ENCODE results near the gene STAP2.

The STAP2 gene

DNA sequence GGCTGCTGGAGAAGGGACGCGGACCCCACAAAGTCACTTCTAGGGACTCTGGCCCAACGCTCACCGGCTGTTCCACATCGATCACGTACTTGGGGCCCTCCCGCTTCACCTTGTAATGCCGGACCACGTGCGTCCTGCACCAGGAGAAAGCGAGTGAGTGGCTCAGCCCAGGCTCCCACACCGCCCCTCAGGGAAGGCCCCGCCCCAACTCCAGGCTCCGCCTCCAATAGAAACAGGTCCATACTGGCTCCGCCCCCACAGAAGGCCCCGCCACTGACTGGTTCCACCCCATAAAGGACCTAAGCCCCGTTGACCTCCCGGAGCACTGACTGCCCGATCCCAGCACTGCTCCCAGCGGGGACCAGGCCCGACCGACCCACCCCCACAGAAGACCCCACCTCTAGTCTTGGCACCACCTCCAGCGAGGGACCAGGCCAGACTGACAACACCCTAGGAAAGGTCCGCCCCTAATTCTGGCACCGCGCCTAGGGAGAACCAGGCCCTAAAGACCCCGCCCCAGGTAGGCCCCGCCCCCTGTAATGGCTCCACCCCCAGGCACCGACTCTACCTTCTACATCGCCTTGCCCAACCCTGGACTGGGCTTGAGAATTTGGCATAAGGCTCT, 11.3 kb downstream of the STAP2 start:
- DNase-seq (ENCODE audit: low spot score): no peak

DNA sequence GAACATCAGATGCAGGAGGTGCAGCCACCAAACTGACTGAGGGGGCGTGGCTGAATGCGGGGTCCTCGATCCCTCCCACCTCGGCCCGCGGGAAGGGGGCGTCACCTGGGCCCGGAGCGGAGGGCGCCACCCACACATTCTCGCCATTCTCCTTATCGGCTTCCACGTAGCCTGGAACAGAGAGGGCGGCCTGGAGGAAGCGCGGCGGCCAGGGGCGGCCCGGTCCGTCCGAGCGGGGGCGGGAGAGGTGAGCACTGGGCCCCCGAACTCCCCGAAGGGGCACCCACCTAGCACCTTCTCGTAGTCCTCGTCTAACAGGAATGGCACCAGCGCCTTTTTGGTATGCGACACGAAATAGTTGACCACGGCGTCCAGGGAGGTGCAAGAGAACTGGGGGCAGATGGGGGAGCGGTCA, 11.8 kb downstream of the STAP2 start:
- no peak for DNase-seq (ENCODE audit: low spot score)

DNA sequence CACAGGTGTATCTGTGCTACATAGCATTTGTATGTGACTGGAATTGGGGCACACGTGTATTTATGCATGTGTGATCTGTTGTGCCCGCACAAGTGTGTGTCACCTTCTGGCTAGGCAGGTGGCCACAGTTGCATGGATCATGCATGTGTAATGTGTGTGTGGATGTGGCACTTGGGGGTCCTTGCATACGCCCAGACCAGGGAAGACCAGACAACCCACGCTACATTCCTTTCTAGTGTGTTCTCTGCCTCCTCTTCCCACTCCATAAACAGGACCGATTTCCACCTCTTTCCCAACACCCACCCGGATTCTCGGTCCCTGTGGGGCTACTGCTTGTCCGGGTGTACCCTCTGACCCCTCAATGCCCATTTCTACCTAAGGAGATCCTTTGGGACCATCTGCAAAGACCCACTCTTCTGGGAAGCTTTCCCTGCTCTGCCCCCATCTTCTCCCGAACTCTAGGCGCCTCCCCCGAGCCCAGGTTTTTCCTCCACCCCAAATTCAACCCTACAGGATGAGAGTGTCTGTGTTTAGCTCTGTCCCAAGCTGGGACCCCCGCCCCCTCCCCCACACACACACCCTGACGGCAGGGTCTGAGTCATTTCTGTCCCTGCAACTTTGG, 12.3 kb downstream of the STAP2 start:
- DNase-seq (ENCODE audit: low spot score): no peak

GRCh38 chr19:4324228-4324627, 14.4 kb downstream of the STAP2 start:
- DNase-seq (ENCODE audit: low spot score): no peak

GRCh38 chr19:4323692-4324091, 14.9 kb downstream of the STAP2 start:
- no peak for DNase-seq (ENCODE audit: low spot score)

DNA sequence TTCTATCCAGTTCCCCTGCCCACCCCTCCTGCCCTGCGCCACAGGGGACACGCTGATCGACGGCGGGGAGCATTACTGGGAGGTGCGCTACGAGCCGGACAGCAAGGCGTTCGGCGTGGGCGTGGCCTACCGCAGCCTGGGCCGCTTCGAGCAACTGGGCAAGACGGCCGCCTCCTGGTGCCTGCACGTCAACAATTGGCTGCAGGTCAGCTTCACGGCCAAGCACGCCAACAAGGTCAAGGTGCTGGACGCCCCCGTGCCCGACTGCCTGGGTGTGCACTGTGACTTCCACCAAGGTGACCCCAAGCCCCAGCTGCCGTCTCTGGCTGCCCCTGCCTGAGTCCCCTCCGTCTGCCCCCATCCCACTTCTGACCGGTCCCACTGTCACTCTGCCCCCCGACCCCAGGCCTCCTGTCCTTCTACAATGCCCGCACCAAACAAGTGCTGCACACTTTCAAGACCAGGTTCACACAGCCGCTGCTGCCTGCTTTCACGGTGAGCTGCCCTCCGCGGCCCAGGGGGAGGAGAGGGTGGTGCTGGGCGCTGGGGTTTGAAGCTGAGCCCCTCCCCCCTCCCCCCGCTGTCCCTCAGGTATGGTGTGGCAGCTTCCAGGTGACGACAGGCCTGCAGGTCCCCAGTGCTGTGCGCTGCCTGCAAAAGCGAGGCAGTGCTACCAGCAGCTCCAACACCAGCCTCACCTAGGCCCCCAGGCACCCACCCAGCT, 15.5 kb downstream of the STAP2 start:
- no peak for DNase-seq (ENCODE audit: low spot score)

GRCh38 chr19:4320419-4320818, 18.2 kb downstream of the STAP2 start:
- no peak for DNase-seq (ENCODE audit: low spot score)

GRCh38 chr19:4319067-4319718, 19.4 kb downstream of the STAP2 start:
- DNase-seq (ENCODE audit: low spot score): no peak

GRCh38 chr19:4318460-4318859, 20.2 kb downstream of the STAP2 start:
- DNase-seq (ENCODE audit: low spot score): no peak

DNA sequence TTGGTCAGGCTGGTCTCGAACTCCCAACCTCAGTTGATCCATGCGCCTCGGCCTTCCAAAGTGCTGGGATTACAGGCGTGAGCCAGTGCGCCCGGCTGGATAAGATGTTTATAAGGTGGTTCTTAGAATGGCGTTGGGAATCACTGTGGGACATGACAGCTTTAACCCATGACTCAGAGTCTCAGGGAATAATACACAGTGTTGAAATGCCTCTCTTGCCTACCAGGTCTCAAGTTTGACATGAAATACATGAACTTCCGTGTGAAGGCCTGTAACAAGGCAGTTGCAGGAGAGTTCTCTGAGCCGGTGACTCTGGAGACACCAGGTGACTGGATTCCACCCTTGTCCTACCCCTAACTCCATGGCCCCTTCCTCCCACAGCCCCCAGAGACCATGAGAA, 21.7 kb downstream of the STAP2 start:
- no peak for DNase-seq (ENCODE audit: low spot score)

- no peak for DNase-seq (ENCODE audit: low spot score)
Observed at GRCh38 chr19:4313847-4314490, 24.7 kb downstream of the STAP2 start.

- no peak for DNase-seq (ENCODE audit: low spot score)
Observed at GRCh38 chr19:4310247-4311121, 28.1 kb downstream of the STAP2 start.

DNA sequence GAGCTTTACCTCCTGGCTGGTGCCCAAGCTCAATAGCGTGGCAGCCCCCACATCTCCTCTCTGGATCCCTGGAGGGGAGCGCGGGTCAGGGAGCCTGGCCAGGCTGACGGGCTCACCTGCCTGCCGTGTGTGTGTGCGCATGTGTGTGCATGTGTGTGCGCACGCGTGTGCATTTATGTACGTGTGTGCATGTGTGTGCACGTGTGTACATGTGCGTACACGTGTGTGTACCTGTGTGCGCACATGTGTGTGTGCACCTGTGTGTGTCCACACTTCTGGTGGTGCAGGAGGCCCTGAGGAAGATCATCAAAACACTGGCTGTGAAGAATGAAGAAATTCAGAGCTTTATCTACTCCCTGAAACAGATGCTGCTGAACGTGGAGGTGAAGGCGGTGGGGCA, 33.0 kb downstream of the STAP2 start:
- no peak for DNase-seq (ENCODE audit: low spot score)

GRCh38 chr19:4305257-4305612, 33.4 kb downstream of the STAP2 start:
- no peak for DNase-seq (ENCODE audit: low spot score)

GRCh38 chr19:4304538-4305256, 33.9 kb downstream of the STAP2 start, which contains the start of gene FSD1:
Gene FSD1, plus strand, starts transcription at chr19:4304598. Its CDS starts 149 bp downstream, at chr19:4304747.
- peak; percentile 21 for DNase-seq (ENCODE audit: low spot score)

DNA sequence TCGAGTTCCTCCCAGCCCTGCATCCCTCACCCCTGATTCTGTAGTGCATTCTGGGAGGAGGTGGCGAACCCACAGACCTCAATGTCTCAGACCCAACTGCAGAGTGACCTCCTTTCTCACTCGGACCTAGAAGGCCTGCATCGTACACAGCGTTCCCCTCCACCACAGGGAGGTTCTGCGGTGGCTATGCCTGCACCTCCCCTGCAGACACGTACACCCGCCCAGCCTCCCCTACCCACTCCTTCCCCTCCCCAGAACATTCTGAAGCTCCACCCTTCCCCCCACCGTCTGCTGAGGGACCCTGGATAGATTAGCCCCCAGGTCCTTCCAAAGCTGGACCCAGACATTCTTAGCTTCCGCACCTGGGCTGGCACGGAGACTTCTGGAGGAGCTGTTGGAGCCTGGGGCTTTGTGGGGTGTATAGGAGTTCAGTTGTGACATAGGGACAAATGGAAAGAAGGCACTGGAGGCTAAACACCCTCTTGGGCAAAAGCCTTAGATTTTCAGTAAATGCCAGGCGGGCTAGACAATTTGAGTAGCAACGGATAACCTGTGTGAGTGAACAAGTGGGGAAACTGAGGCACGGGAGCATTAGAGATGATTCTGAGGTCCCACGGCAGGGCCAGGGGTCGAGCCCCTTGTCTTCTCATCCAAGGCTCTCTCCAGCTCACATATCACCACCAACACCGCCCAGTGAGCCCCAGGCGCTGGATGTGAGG, 34.6 kb downstream of the STAP2 start:
- DNase-seq (ENCODE audit: low spot score): no peak

- DNase-seq (ENCODE audit: low spot score): no peak
Observed at GRCh38 chr19:4302243-4302640, 36.4 kb downstream of the STAP2 start, which contains the start of gene TMIGD2. Gene TMIGD2, minus strand, starts transcription at chr19:4302389. Its CDS starts 4 bp downstream, at chr19:4302385.

- no peak for DNase-seq (ENCODE audit: low spot score)
Observed at GRCh38 chr19:4301590-4302242, 36.9 kb downstream of the STAP2 start.

GRCh38 chr19:4300589-4300988, 38.0 kb downstream of the STAP2 start:
- no peak for DNase-seq (ENCODE audit: low spot score)

All from putamen (tissue), 1 donor.